NOMO-1 treated with dmso at 0.1 percent for 144 hours (cell line): ENCODE data around the gene AWAT1.
"Not testable (repeated sequence)": the region's sequence is repeated elsewhere in the genome, so short reads cannot be mapped to it uniquely, and the experiment has no call there.

ENCODE experiments used
- DNase-seq: peaks from one replicate; lab custom pipeline; 2025; ENCODE audit not compliant: unreplicated experiment; lab: John Stamatoyannopoulos, UW

The AWAT1 gene

DNA sequence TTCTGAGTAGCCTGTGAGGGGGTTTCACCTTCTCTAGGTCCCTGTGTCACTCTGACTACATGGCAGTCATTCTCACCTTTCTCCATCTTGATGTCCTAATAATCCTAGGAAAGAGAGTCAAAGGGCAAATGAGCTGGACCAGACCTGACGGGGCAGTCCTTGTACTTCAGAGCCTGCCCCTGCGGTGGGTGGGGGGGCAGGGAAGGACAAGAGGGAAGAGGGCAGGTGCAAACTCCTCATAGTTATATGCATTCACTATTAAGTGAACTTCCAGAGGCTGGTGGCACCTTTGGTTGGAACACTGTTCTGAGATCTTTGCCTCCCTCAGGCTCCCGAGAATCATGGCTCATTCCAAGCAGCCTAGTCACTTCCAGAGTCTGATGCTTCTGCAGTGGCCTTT lies at the start of gene AWAT1:
AWAT1 (plus strand) TSS at position 301 of the 400 bp plus-strand sequence; CDS start at position 342, 41 bp downstream.
- no peak for DNase-seq

DNA sequence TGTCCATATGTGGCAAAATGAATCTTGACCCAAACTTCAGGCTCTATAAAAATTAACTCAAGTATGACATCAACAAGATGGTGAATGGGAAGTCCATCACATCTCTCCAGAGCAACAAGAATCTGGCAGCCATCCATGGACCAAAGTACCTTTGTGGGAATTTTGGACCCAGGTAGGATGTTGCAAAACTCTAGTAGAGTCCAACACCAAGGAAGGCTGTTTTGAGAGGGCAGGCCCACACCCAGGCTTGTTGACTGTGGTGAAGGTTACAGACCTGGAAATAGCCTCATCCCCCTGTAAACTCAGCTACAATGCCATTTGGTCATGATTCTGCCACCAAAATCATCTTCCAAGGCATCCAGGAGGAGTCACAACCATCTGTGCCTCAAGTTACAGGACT lies 44.2 kb upstream of the AWAT1 start:
- no peak for DNase-seq

DNA sequence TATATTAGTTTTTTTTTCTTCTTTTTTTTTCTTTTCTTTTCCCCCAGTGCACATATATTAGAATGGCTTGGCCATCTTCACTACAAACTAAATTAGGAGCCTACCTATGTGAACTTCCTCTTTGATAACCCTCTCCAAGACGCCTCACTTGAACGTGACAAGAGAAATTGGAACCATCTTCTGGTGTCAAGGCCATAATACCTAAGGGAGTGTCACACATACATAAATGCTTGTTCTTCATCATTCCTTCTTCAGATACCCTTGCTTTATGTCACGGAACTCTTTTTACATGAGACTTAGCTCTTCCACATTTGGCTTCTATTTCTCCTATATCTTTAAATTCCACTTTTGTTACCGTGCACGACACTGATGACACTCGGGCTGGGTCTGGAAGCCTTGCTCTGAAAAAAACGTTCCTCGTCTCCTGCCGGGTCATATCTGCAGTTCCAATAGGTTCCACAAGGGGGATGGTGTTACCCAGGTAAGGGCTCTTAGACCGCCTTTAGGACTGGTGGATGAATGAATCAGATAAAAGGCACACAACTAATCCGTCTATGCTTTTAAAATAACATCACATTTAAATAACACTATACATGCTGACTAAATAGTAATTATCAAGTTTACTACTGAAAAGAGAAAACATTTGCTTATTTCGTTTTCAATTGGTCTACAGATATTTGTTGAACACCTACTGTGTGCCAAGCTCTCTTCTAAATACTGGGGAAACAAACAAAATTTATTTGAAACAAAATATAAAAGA lies 37.3 kb upstream of the AWAT1 start:
- peak; percentile 1 for DNase-seq

DNA sequence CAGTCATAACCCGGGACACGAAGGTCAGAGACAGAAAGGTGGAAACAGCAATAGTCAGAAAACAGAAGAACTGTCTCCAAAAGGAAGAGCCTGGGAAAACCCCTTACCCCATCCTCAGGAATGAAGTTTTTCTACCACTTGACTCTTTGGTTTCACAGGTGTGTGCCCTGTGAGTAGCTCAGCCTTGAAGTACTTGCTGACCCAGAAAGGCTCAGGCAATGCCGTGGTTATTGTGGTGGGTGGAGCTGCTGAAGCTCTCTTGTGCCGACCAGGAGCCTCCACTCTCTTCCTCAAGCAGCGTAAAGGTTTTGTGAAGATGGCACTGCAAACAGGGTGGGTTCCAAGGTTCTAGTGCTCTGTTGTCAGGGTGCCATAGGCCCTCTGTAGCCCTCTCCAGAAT lies 32.7 kb upstream of the AWAT1 start:
- no peak for DNase-seq

DNA sequence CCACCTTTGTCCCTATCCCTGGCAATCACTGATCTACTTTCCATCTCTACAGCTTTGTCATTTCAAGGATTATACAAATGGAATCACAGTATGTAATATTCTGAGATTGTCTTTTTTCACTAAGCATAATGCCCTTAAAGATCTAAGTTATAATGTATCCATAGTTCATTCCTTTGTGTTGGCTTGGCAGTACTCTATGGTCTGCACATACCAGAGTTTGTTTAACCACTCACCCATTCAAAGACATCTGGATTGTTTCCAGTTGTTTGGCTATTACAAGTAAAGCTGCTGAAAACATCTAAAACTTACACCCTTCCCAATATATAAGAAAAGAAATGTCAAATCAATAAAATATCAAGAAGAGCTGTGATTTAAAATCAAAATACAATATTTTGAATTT lies 26.0 kb upstream of the AWAT1 start:
- no peak for DNase-seq

DNA sequence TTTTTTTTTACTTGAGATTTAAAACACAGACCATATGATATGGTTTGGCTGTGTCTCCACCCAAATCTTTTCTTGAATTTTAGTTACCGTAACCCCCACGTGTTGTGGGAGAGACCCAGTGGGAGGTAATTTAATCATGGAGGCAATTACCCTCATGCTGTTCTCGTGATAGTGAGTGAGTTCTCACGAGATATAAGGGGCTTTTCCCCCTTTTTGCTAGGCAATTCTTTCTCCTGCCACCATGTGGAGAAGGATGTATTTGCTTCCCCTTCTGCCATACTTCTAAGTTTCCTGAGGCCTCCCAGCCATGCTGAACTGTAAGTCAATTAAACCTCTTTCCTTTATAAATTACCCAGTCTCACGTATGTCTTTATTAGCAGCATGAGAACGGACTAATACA lies 24.9 kb upstream of the AWAT1 start:
- DNase-seq: not testable (repeated sequence)

DNA sequence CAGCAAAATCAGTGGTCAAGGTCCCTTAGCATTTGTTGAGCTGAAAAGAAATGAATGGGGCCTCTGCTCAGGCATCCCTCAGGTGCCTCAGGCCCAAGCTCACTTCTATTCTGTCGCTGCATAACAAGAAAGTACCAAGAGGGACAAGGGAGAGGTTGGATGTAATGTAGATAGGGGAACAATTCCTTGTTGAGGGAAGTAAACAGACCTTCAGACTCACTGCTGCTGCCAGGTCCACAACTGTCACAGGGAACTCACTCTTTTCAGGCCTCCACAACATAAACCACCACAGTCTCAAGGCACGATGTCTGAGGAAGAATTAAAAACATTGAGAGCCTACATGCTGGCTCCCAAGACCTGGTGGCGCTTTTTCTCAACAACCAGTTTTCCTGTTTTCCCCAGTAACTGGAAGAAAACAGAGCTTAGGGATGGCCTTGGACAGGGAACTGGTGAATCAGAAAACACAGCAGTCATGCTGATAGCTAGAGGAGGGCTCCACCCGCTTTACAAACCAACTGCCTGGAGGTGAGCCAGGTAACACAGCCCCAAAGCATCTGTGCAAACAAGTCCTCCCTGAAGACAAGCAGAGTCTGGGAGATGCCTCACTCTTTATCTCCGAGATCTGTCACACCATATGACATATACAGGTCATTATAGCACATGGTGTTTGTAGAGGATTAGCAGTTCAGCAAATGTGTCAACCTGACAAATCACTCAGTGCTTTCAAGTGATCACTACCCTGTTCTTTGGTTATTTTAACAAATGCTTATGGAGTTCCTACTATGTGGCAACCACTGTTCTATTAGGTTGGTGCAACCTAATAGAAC lies 14.3 kb upstream of the AWAT1 start:
- DNase-seq: no peak

DNA sequence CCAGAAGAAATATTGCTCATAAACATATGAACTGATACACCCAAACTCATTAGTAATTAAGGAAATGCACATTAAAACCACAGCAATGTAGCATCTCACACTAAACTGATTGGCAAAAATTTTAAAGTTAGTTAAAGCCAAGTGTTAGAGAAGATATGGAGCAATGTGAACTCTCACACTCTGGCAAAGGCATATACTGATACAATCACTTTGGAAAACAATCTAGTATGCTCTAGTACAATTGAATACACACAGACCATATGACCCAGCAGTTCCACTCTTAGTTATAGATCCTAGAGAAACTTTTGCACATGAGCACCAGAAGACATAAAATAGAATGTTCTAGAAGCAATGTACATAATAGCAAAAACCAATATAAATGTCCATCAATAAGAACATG lies 8.4 kb upstream of the AWAT1 start:
- no peak for DNase-seq

DNA sequence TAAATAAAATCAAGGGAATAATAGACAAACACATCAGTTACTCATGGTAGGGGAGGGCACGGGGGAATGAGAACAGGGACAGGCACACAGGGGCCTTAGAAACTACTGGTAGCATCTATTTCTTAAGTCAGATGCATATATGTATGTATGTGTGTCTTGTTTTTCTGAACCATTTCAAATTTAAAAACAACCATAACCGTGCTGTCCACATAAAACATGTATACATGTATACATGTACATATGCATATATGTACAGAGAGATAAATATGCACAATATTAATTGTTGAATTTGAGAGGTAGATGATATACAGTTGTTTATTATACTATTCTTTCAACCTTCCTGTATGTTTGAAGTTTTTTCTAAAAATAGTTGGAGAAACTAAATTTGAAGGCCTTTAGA lies 7.8 kb upstream of the AWAT1 start:
- DNase-seq: no peak

DNA sequence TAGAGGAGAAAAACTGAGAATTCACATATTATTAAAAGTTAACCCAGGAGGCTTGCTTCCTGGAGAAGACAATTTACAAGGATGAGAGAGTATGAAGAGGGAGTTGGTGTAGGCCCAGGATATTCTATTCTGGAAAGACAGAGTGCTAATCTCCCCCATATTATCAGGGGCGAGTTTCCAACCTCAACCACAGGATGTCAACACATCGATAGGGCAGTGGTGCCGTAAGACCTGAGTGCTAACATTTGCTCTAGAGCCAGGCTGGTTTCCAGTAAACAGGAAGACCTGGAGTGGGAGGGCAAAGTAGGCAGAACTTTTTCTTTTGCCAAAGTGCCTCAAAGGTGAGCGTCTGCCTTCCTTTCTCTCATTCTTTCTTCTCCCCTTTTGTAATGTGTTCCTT lies 2.8 kb upstream of the AWAT1 start:
- DNase-seq: no peak

DNA sequence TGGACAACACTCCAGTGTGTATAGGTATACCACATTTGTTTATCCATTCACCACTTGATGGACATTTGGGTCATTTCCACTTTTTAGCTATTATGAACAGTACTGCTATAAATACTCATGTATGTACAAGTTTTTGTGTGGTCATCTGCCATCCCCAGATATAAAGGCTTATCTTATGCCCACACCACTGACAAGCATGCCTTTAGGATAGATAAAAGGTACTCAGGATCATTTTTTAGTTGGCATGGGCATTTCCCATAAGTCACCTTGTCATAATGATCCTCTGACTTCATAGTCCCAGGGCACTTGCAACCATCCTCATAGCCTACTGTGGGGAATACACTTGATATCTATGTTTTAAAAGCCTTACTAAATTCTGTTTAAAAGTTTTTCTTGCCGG lies 6.3 kb downstream of the AWAT1 start:
- DNase-seq: no peak

DNA sequence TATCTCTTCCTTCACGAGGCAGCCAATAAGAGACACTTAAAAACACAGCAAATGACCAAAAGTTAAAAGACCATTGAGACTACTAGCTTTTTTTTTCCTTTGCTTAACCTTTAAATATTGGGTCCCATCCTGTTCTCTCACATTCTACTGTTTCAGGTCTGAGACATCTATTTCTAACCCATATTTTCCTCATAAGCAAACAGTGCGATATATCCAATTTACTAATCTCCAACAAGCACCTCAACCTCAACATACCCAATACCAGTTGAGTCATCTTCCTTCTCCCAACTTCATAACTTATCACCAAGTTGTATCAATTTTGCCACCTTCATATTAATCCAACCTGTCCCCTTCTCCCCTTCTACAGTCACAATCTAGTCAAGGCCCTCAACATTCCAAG lies 7.0 kb downstream of the AWAT1 start:
- no peak for DNase-seq

DNA sequence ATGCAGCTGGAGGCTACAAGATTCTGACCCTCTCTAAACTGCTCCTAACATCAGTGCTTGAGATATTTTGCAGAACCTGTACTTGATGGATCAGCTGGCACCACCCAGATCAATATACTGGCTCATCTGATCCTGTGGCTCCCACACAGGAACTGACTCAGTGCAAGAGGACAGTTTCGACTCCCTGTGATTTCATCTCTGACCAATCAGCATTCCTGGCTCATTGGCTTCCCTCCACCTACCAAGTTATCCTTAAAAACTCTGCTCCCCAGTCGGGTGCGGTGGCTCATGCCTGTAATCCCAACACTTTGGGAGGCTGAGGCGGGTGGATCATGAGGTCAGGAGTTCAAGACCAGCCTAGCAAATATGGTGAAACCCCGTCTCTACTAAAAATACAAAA lies 9.1 kb downstream of the AWAT1 start:
- not testable (repeated sequence) for DNase-seq

DNA sequence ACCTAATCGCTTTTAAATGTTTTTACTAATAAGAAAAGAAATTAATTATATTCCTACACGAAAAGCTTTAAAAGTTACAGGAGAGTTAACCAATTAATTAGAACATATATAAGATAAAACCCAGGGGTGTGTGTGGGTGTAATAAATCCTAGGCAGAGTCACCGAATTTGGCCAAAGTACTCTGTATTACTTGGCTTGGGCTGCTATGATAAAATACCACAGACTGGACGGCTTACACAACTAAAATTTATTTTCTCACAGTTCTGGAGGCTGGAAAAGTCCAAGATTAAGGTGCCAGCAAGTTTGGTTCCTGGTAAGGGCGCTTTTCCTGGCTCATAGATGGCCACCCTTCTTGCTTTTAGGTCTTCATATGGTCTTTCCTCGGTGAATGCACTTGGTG lies 10.4 kb downstream of the AWAT1 start:
- DNase-seq: no peak

DNA sequence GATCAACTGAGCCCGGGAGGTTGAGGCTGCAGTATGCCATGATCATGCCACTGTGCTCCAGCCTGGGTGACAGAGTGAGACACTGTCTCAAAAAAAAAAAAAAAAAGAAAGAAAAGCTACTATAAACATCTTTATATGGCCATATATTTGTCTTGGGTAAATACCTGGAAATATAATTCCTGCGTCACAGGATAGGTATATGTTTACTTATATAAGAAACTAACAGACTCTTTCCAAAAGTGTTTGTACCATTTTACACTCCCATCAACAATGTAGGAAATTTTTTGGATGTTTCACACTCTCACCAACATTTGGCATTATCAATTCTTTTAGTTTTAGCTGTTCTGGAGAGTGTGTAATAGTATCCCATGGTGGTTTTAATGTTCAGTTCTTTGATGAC lies 12.8 kb downstream of the AWAT1 start:
- no peak for DNase-seq

DNA sequence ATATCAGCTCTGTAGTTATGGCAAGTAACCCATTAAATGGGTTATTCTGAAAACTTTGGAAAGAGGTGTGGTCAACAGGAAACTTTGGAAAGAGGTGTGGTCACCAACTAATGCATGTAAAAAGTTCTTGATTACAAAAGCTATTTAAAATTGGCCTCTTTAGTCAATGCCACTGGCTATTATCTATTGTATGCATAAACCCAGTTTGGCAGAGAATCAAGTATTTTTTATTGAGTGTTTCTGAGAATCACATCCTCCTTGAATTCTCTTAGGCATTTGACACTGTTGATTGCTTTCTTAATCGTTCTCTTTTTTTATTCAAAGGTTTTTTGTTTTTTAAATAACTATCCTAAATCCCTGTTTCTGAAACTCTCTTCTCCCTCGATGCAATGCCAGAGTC lies 18.0 kb downstream of the AWAT1 start:
- DNase-seq: no peak

DNA sequence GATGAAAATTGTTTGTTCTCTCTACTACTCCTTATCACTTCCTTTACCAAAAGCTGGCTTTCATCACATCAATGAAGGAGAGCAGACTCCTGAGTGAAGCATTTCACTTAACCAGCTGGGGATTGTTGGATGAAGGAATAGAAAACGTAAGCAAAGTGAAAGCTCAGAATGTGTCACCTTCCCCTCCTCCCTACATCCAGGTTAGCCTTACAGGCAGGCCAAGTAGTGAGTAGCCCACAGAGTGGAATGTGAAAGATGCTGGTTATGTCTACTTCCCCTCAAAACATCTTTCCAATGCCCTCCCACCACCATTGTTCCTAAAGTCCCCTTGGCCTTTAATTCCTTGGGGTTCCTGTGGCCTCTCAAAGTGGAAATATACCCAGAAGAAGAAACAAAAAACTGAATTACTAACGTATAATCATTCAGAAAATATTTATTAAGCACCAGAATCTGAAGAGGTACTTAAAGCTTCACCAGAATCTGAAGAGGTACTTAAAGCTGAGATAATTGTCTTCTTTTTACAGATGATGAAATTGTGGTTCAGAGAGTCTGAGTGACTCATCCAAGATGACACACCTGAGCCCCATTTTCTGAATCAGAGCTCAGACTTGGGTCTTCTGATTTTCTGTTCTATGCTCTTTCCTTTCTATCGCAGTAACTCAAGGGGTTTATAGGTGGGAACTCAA lies 19.1 kb downstream of the AWAT1 start:
- no peak for DNase-seq

DNA sequence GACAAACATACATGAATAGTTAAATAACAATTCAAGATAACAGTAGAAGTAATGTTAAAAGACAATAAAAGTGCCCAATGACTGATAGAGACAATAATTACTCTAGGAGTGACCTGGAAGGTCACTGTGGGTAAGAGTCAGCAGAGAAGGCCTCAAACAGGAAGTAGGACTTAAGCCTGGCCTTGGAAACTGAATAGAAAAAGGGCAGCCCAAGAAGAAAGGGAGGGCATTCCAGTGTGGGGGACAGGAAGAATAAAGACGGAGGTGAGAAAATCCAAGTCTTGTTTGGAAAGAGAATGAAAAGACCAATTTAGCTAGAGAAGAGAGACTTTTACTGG lies 19.6 kb downstream of the AWAT1 start:
- DNase-seq: no peak

DNA sequence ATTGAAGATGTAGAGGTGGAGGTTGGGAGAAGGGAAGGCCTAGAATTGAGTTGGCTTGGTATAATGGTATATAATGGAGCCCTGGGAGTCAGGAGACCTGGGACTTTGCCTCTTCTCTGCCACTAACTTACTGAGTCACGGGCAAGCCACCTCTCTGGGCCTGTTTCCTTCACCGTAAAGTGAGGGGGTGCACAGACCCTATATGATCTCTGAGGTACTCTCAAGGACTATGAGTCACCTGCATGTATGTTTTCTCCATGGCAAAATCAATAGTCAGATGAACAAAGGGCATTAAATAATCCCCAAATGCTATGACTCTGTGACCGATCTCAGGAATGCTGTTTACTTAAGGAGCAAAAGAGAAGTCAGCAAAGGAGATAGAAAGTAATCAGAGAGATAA lies 20.5 kb downstream of the AWAT1 start:
- no peak for DNase-seq

DNA sequence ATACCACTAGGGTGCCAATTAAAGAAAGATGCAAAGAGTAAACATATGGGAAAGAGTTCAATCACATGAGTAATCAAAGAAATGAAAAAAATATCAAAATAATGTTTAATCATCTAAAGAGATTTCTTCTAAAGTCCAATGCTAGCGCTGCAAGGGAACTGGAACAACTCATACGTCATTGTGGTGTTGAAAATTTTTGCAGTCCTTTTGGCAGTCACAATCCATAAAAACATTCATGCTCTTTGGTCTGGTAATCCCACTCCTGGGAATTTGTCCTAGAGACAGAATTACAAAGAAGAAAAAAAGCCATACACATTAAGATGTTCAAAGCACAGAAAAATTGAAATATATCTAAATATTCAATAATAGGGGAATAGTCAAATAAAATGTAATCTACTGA lies 21.0 kb downstream of the AWAT1 start:
- DNase-seq: no peak

DNA sequence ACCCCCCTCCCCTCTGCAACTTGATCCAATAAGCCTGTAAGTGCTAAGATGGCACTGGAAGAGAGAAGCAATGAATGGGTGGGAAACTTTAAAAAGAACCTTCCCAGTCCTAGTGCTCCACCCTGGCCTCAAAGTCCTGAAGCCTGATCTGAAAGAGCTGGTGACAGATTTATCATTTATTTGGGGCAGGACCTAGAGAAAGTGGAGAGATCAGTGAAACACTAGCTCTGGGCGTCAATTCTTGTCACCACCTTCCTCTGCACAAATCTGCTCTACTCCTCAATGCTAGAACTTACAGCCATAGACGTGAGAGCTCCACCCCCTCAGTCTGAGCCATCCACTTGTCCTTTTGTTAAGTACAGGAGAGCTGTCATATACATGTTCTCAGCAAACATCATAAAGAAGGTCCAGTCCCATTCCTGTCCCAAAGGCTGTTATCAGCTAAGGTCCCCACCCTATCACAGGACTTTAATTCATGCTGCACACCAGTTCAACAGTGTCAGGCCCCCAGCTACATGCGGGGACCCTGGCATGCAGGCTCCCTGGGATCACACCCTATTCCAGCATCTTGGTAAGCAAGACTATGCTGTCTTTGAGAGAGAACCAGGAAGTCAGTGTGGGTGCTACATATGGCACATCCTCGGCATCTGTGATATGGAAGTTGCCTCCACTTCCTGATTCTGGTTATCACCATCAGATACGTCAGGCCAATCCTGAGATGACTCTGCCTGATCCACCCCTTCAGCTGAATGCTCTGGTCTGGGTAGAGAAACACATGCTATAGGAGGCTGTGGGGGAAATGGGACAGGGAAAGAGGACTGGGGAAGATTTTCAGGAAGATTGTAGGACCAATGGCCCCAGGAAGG lies 23.2 kb downstream of the AWAT1 start:
- DNase-seq: no peak
